GM18870 (cell line): ENCODE measurements around the gene WDR70.
"Not testable (repeated sequence)": the region's sequence is repeated elsewhere in the genome, so short reads cannot be mapped to it uniquely, and the experiment has no call there.

Source experiments
- ATAC-seq: cut with Tn5 transposase; IDR thresholded peaks from one replicate; pipeline ENCODE4 v1.9.1; 2021; ENCODE audit warnings: moderate library complexity; ENCODE audit not compliant: unreplicated experiment

WDR70 gene

DNA sequence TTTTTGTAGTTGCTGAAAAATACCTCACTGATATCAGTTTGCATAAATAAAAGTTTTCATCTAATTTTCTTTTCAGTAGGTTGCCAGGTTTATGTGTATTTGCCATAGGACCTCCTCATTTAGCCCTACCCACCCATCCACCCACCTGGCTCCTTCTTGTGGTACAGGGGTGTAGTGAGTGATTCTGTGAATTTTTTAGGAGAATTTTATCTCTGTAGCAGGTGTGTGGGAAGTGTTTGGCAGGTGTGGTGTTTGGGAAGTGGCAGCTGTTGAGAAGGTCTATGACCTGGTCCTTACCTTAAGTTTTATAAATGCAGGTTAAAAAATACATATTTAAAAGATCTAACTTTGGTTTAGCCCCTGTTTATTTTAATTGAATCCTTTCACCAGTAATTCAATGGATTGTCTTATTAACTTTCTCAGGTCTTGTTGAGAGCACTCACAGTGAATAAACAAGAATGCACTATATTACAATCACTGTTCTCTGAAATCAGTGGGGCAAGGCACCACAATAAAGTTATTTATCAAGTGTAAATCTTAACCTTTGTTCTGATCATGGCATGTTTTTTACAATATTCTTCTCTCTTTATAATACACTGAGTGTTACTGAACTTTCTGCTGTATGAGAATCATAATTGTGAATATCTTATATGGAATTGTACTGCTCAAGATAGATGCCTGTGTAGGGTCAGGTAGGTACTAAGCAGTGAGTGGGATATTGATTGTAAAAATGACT, 189.1 kb downstream of the WDR70 start:
- ATAC-seq = no peak

DNA sequence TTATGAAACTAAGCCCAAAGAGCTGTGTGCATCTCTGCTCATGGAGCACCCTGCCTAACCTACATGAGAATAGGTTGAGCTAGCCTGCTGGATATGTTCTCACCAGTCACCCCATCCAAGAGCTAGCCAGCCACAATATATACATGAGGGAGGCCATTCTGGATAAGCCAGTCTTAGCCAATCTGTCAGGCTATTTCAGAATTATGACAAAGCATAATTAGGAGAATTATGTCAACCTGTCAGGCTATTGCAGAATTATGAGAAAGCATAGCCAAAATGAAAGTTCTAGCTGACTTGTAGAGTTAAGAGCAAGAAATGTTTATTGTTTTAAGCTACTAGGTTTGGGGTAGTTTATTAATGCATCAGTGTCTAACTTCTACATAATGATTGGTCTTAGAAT, 189.8 kb downstream of the WDR70 start:
- ATAC-seq = no peak

DNA sequence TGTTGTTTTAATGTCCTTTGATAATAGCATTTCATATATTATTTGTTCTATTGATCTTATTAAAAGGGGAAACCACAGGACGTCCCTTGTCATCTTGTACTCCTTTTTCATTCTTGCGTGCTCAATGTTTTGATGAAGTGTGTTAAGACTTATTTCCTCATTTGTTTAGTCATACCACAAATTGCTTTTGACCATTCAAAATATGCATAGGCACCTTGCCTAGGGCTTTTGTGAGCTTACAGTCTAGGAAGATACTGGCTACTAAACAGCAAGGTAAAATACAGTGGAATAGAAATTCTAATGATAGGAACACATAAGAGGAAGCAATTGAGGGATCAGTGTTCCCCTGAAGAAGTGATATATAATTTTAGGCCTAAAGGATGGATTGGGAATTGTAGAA, 190.3 kb downstream of the WDR70 start:
- ATAC-seq = no peak

DNA sequence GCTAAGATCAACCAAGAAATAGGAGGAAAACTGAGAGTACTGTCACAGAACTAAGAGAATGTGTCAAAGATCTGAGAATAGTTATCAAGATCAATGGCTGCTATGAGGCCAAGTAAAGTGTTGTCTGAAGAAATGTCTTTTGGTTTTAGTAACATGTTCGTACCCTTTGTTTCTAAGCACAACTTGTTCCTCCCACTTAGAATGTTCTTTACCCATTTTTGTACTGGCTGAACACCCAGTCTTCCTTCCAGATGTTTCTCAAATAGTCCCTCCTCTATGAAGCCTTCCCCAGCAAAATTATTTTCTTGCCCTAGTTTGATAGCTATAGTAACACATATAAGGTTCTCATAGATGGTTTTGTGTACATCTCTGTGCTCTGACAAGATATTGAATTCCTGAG, 191.5 kb downstream of the WDR70 start:
- no peak for ATAC-seq

DNA sequence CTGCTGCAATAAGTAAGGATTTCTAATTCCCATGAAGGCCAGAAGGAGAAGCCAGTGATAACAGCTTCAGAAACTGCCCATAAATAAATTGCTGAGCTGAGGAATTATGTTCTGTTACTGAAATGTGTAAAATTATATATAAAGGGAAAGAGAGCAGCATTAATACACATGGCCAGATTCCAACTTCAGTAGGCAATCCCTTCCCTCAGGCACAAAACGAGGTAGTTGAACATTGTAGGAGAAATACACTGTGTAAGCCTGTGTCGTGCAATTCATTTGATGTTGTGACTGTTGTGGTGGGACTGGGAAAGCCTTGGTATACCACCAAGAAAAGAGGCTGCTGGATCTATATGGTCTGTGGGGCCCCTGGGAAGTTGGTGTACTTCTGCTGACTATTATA, 192.9 kb downstream of the WDR70 start:
- ATAC-seq = no peak

DNA sequence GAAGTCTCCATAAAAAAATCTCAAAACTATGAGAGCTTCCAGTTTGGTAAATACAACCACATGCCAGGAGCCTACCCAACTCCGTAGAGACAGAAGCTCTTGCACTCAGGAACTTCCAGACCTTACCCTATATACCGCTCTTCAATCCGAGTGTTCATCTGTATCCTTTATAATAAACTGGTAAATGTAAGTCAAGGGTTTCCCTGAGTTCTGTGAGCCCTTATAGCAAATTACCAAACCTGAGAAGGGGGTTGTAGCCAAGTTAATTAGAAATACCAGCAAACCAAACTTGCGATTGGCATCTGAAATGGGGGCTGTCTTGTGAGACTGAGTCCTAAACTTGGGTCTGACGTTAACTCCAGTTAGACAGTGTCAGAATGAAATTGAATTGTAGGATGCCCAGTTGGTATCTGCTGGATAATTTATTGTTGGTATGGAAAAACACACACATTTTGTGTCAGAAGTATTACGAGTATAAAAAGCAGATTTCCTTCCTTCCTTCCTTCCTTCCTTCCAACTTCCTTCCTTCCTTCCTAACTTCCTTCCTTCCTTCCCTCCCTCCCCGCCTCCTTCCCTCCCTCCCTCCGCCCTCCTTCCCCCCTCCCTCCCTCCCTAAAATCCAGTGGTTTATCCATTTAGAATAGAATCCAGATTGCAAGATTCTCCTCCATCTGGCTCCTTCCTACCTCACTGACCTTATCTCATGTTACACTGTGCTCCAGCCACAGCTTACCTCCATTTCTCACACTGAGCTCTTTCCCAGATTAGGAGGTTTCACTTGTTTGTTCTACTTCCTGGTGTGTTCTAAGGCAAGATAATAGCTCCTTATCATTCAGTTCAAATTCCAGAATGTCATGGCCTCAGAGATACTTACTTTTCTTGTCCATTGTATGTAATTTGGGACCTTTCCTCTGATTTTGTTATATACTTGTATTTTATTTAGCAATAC, 196.7 kb downstream of the WDR70 start:
- no peak for ATAC-seq

DNA sequence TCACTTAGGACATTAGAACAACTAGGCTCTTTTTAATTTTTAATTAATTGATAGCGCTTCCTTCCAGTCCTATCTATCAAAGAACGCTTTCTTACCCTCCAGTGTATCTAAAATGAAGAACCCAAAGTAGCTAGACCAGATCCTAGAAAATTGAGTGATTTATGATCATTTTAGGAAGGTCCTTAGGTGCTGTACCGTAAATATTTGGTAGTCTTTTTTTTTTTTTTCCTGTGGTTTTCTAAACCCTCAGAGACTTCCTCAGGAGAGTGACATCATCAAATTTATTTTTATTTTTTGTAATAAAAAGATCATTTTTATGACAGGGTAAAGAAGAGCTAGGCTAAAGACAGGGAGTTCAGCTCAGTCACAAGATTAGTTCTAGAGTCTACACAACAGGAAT, 197.4 kb downstream of the WDR70 start:
- ATAC-seq = no peak

DNA sequence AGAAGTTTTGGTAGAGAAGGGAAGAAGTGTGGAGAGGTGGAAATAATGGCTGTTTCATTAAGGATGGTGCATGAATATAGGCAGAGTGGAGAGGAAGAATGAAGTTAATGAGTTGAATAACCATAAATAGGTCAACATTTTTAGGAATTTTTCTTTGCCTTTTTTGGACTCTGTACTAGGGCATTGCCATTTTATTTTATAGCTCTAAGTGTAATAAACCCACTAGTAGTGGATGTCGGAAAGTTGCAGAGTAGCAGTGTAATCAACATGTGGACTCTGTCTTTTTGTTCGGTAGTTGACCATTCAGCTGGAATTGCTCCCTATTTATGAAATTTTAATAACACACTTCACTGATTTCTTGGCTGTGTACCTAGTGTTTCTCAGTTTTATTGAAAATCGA, 199.1 kb downstream of the WDR70 start:
- ATAC-seq = no peak

DNA sequence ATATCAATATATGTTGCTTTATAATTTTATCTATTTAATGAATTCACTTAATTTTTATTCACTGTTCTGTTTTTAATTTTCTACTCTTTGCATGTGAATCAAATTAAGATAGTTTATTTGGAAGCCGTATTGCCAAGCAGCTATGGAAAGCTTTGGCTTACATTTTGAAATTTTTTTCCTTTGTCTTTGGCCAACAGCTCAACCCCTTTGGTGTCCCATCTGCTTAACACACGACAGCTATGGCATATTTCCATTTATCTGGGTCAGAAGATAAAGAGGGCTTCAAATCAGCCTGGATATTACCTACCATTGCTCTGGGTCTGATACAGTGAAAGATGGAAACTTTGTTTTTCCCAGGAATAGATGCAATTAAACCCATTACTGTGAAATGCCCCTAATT, 201.0 kb downstream of the WDR70 start:
- ATAC-seq = no peak

DNA sequence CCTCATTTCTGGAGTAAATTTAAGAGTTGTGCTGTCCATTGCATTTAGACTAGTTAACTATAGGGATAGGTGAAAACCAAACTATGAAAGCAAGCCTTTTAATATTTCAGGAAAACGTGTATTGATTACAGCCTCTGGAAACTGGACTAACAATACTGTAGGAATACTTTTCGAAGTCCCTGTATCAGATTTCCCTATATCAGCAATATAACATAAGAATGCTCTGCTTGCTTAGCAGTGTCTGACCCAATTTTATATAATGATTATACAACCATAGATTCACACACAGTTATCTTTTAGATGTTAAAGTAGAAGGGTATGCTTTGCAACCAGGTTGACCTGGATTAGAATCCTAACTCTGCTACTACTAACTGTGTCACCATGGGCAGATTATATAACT, 203.1 kb downstream of the WDR70 start:
- no peak for ATAC-seq

DNA sequence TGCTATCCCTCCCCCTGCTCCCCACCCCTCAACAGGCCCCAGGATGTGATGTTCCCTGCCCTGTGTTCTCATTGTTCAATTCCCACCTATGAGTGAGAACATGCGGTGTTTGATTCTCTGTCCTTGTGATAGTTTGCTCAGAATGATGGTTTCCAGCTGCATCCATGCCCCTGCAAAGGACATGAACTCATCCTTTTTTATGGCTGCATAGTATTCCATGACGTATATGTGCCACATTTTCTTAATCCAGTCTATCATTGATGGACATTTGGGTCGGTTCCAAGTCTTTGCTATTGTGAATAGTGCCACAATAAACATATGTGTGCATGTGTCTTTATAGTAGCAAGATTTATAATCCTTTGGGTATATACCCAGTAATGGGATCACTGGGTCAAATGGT, 214.2 kb downstream of the WDR70 start:
- ATAC-seq = not testable (repeated sequence)

DNA sequence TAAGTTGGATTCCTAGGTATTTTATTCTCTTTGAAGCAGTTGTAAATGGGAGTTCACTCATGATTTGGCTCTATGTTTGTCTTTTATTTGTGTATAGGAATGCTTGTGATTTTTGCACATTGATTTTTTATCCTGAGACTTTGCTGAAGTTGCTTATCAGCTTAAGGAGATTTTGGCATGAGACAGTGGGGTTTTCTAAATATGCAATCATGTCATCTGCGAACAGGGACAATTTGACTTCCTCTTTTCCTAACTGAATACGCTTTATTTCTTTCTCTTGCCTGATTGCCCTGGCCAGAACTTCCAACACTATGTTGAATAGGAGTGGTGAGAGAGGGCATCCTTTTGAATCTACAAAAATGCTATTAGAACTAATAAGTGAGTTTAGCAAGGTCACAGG, 215.7 kb downstream of the WDR70 start:
- not testable (repeated sequence) for ATAC-seq

DNA sequence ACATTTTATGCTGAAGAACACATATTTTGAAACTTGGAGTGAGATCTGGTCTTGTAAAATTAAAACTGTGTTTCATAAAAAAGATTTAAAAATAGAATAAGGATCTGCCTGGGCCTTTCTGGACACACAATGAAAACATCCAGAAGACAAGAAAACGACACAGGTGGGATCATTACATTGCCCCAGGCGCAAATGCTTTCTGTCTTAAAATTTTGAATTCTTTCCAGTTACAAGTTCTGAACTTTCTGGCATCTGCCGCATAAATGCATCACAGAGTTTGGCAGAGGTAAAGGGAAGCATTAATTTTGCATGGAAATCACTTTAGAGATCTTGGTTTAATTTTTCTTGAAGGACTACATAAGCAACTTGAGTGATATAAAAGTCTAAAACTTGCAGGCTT, 219.6 kb downstream of the WDR70 start:
- ATAC-seq = no peak

DNA sequence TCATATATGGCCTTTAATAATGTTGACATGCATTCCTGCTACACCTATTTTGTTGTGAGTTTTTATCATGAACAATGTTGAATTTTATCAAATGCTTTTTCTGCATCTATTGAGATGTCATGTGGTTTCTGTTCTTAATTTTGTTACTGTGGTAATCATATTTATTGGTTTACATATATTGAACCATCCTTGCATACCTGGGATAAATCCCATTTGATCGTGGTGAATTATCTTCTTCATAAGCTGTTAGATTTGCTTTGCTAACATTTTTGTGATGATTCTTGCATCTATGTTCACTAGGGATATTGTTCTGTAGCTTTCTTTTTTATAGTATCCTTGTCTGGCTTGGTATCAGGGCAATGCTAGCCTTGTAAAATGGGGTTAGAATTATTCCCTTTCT, 222.0 kb downstream of the WDR70 start:
- ATAC-seq = no peak

DNA sequence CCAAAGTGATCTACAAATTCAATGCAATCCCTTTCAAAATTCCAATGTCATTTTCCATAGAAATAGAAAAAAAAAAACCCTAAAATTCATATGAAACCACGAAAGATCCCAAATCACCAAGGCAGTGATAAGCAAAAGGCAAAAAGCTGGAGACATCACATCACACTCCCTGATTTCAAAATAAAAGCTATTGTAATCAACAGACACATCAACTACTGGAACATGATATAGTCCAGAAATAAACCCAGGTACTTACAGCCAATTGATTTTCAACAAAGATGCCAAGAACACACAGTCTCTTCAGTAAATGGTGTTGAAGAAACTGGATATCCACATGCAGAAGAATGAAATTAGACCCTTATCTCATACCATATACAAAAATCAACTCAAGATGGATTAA, 224.0 kb downstream of the WDR70 start:
- no peak for ATAC-seq

DNA sequence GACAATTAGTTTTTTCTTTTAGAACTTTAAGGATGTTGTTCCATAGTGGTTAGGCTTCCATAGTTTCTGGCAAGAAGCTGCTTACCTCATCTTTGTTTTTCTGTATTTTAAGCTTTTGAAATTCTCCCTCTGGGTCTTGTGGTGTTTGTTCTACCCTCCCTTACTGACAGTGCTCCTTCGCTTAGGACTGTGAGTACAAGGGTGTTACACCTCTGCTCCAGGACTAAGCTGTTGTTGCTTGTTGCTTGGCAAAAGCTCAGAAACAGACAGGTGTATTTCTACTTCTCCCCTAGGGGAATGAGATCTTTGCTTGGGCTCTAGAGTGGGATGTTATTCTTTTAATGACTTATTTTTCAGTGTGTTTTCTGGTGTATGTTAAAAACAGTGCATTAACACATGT, 225.2 kb downstream of the WDR70 start:
- ATAC-seq = no peak

DNA sequence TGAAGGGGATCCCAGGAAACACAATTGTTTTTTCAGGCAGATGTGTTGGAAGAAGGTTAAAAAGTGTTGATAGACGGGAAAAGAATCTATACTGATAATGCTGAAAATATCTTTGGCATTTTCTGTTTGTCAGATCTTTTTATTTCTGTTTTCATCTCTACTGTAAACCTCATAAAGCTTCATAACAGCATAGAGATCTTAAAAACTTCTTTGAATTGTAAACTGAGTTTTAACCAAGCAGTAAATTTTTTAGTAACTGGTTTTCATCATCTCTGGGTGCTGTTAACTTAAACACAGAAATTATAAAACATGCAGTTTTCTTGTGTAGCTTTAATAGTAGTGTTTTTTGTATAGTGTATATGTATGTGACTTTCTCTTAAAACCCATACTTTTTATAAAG, 227.0 kb downstream of the WDR70 start:
- ATAC-seq = no peak

DNA sequence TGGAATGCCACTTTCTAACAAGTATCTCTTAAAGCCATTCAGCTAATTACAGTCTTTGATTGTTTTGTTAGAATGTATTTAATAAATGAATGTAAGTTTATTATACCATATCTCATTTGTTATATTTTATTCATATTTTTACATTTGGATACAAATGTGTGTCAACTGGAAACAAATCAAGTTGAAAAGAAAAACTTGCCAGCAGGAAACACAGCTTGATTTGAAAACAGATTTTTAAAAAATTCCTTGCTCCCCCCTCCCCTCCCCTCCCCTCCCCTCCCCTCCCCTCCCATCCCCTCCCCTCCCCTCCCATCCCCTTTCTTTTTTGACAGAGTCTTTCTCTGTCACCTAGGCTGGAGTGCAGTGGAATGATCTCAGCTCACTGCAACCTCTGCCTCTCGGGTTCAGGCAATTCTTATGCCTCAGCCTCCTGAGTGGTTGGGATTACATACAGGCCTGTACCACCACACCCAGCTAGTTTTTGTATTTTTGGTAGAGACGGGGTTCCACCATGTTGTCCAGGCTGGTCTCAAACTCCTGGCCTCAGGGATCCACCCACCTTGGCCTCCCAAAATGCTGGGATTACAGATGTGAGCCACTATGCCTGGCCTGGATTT, 227.6 kb downstream of the WDR70 start:
- no peak for ATAC-seq

DNA sequence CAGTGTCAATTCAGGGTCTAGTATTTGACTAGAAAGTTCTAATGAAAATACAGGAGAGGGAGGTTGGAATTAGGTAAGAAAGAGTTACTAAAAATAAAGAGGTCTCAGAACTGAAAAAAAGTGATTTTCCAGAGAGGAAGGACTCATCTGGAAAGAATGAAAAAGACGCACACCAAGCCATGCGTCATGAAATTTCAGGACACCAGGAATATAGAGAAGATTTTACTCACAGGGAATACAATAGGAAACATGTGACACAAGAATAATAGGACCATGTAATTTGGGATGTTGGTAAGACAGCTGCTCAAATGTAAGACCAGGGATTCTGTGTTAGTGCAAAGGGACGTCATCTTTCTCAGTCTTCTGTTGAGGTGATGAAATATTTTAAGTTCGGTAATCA, 236.1 kb downstream of the WDR70 start:
- ATAC-seq = no peak

DNA sequence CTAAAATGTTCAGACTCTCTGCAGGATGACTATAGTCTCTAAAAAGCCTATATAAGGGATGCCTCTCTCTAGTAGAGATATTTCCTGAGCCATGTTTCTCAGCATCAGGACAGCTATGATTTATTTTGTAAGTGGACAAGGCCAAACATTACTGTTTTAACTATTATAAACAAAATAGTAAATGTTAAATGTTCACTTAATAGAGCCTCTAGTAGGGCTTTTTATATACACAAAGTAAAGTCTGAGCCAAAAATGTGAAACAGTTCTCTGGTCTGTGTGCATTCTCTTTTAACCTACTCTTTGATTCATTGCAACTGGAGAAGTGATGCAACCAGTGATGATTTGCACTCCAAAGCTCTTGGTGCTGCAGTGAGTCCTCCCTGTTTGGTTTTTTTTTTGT, 240.2 kb downstream of the WDR70 start:
- no peak for ATAC-seq

DNA sequence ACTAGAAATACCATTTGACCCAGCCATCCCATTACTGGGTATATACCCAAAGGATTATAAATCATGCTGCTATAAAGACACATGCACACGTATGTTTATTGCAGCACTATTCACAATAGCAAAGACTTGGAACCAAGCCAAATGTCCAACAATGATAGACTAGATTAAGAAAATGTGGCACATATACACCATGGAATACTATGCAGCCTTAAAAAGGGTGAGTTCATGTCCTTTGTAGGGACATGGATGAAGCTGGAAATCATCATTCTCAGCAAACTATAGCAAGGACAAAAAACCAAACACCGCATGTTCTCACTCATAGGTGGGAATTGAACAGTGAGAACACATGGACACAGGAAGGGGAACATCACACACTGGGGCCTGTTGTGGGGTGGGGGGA, 243.2 kb downstream of the WDR70 start:
- ATAC-seq = not testable (repeated sequence)

DNA sequence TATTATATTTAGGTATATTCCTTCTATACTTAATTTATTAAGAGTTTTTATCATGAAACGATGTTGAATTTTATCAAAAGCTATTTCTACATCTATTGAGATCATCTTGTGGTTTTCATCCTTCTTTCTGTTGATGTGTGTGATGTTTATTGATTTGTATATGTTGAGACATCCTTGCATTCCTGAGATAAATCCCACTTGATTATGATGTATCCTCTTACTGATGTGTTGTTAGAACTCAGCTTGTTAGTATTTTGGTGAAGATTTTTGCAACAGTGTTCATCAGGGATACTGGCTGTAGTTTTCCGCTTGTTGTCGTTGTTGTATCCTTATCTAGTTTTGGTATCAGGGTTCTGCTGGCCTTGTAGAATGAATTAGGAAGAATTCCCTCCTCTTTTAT, 247.1 kb downstream of the WDR70 start:
- no peak for ATAC-seq
